GM18907 (cell line): ENCODE measurements around the gene SLX1A.
"Not testable (repeated sequence)": the region's sequence is repeated elsewhere in the genome, so short reads cannot be mapped to it uniquely, and the experiment has no call there.

Experiments used
- ATAC-seq: cut with Tn5 transposase; IDR thresholded peaks from one replicate; pipeline ENCODE4 v1.9.1; 2021; ENCODE audit warnings: mild to moderate bottlenecking, moderate library complexity; ENCODE audit not compliant: unreplicated experiment

The SLX1A gene

DNA sequence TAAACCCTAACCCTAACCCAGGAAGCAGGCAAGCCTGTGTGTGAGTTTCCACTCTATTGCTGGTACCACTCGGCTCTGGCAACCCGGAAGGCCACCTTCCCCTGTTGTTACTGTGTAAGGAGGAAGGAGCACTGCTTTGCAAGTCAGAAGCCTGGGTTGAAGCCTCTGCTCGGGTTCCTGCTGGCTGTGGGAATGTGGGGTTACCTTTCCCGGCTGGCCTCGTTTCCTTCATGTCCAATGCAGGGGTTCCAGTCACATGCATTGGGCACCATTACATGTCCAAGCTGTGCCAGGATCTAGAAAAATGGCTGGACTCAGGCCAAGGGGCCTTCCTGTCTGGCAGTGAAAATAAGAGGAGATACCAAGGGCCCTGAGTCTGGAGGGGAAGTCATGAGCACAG lies 23.4 kb downstream of the SLX1A start:
- ATAC-seq, result not testable (repeated sequence)
